ENCODE results near the gene ERCC2. TPM values are rescaled to one million over a fixed set of nuclear protein-coding genes. Genes with fewer than 3 reads are reported as not detected.

Gene ERCC2
- total RNA-seq, 4 donors from 2014 or later: 9.4 to 19.5 (median 17.6) TPM

GRCh38 chr19:45361608-45362007 lies 8.8 kb downstream of the ERCC2 start:
- Histone ChIP-seq H3K27ac (no peak overlapping the region), H3K4me1 (no peaks in the 10 kb centered on the region), H3K4me3 (no peak overlapping the region), H3K9me3 (no peaks in the 10 kb centered on the region), H3K36me3 (peaks cover 0 to 96% (median 2%) of the 10 kb centered on the region in 3 donors), H3K27me3 (no peaks in the 10 kb centered on the region)
- TF ChIP-seq CTCF (IDR thresholded peaks at IDR 0.05): no peak
- no peak for TF ChIP-seq EP300 (IDR thresholded peaks at IDR 0.05)
- TF ChIP-seq POLR2A (IDR thresholded peaks at IDR 0.05): no peak
- no peak for DNase-seq (ENCODE audit: low spot score in 2 of 2)
- WGBS, 2 donors: 85 to 91% methylated on average over 14 of the region's 14 CpGs

DNA sequence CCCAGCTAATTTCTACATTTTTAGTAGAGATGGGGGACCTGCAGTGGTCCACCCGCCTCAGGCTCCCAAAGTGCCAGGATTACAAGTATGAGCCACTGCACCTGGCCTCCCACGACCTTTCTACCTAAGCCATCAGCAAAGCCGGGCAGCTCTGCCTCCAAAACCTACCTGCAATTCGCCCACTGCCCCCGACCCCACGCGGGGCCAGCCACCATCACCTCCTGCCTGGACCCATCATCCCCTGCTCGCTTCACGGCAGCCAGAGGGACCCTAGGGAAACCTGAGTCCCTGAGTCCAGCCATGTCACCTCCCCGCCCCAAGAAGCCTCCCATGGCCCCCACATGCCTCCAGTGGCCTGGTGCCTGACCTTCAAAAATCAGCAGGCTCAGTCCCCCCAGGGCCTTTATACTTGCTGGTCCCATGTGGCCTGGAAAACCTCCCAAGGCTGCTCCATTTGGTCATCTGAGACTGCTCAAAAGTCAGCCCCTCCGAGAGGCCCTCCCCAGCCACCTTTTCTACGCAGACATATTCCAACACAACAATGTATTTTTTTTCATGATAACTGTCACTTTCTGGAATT lies 12.1 kb downstream of the ERCC2 start:
- Histone ChIP-seq H3K27ac (no peak overlapping the region), H3K36me3 (peaks cover 0 to 96% (median 4%) of the 10 kb centered on the region in 3 donors), H3K9me3 (no peaks in the 10 kb centered on the region), H3K27me3 (no peaks in the 10 kb centered on the region), H3K4me3 (no peak overlapping the region), H3K4me1 (no peaks in the 10 kb centered on the region)
- no peak for TF ChIP-seq POLR2A (IDR thresholded peaks at IDR 0.05)
- no peak for TF ChIP-seq EP300 (IDR thresholded peaks at IDR 0.05)
- TF ChIP-seq CTCF (IDR thresholded peaks at IDR 0.05): no peak
- DNase-seq (ENCODE audit: low spot score in 2 of 2): no peak
- WGBS, 2 donors: 92 to 93% methylated on average over 12 of the region's 12 CpGs

- Histone ChIP-seq H3K27ac (no peak overlapping the region), H3K36me3 (peaks cover 0 to 96% (median 5%) of the 10 kb centered on the region in 3 donors), H3K4me3 (no peak overlapping the region), H3K4me1 (no peaks in the 10 kb centered on the region), H3K9me3 (no peaks in the 10 kb centered on the region), H3K27me3 (no peaks in the 10 kb centered on the region)
- no peak for DNase-seq (ENCODE audit: low spot score in 2 of 2)
- 90 to 96% methylated on average over 11 of the region's 11 CpGs for WGBS, 2 donors
- no peak for TF ChIP-seq EP300 (IDR thresholded peaks at IDR 0.05)
- no peak for TF ChIP-seq POLR2A (IDR thresholded peaks at IDR 0.05)
- TF ChIP-seq CTCF (IDR thresholded peaks at IDR 0.05): no peak
Observed at GRCh38 chr19:45357445-45357783, 13.0 kb downstream of the ERCC2 start.

DNA sequence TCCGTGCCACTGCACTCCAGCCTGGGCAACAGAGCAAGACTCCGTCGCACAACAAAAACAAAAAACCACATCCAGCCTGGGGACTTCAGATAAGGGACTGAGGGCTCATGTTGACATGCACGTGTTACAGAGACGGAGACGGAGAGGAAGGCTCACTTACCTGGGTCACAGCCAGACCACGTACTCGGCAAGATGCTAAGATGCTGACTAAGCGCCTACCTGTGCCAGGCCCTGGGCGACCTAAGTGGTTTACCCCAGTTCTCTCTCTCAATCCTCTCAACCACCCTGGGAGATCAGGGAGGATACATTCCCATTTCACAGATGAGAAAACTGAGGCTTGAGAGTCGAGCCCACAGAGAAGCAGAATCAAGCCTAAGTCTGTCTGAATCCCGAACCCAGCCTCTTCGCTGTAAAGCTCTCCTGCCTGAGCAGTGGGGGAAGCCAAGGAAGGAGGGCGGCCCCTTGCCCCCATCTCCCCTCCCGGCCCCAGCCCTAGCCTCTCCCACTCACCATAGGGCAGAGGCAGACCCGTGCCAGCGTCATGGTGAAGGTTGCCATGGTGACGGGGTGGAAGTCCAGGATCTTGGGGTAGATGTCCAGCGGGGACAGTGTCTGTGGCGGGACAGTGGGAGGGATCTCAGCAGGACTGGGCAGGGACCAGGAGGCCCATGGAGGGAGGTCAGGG lies 13.5 kb downstream of the ERCC2 start:
- no peak overlapping the region for H3K4me3 ChIP-seq
- 87 to 88% methylated on average over 20 of the region's 20 CpGs for WGBS, 2 donors
- no peak overlapping the region for H3K27ac ChIP-seq
- H3K9me3 ChIP-seq: no peaks in the 10 kb centered on the region
- TF ChIP-seq CTCF (IDR thresholded peaks at IDR 0.05): no peak
- no peak for TF ChIP-seq POLR2A (IDR thresholded peaks at IDR 0.05)
- TF ChIP-seq EP300 (IDR thresholded peaks at IDR 0.05): no peak
- H3K27me3 ChIP-seq: no peaks in the 10 kb centered on the region
- H3K4me1 ChIP-seq: no peaks in the 10 kb centered on the region
- H3K36me3 ChIP-seq: peaks cover 0 to 96% (median 5%) of the 10 kb centered on the region in 3 donors
- no peak for DNase-seq (ENCODE audit: low spot score in 2 of 2)

GRCh38 chr19:45355910-45356309 lies 14.5 kb downstream of the ERCC2 start:
- H3K4me1 ChIP-seq: no peaks in the 10 kb centered on the region
- TF ChIP-seq POLR2A (IDR thresholded peaks at IDR 0.05) (no peak), EP300 (IDR thresholded peaks at IDR 0.05) (no peak), CTCF (IDR thresholded peaks at IDR 0.05) (no peak)
- no peaks in the 10 kb centered on the region for H3K9me3 ChIP-seq
- H3K27ac ChIP-seq: no peak overlapping the region
- WGBS, 2 donors: 97 to 100% methylated on average over 7 to 9 of the region's 9 CpGs
- no peaks in the 10 kb centered on the region for H3K27me3 ChIP-seq
- no peak for DNase-seq (ENCODE audit: low spot score in 2 of 2)
- peaks cover 0 to 96% (median 5%) of the 10 kb centered on the region in 3 donors for H3K36me3 ChIP-seq
- no peak overlapping the region for H3K4me3 ChIP-seq

All from tibial nerve (tissue), 4 donors.